ENCODE results near the gene PMF1. TPM values are rescaled to one million over a fixed set of nuclear protein-coding genes. Genes with fewer than 3 reads are reported as not detected.

Gene PMF1
- total RNA-seq, 4 donors from 2014 or later = 39.9 to 52.8 (median 43.6) TPM

- H3K4me3 ChIP-seq = no peak overlapping the region
- no peak for TF ChIP-seq POLR2A (IDR thresholded peaks at IDR 0.05)
- TF ChIP-seq, protein P1, sequence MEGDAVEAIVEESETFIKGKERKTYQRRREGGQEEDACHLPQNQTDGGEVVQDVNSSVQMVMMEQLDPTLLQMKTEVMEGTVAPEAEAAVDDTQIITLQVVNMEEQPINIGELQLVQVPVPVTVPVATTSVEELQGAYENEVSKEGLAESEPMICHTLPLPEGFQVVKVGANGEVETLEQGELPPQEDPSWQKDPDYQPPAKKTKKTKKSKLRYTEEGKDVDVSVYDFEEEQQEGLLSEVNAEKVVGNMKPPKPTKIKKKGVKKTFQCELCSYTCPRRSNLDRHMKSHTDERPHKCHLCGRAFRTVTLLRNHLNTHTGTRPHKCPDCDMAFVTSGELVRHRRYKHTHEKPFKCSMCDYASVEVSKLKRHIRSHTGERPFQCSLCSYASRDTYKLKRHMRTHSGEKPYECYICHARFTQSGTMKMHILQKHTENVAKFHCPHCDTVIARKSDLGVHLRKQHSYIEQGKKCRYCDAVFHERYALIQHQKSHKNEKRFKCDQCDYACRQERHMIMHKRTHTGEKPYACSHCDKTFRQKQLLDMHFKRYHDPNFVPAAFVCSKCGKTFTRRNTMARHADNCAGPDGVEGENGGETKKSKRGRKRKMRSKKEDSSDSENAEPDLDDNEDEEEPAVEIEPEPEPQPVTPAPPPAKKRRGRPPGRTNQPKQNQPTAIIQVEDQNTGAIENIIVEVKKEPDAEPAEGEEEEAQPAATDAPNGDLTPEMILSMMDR (IDR thresholded peaks at IDR 0.05) = no peak
- H3K27ac ChIP-seq = no peak overlapping the region
- DNase-seq = no peak
- no peaks in the 10 kb centered on the region for H3K9me3 ChIP-seq
- H3K36me3 ChIP-seq = peaks cover 0 to 66% (median 0%) of the 10 kb centered on the region in 3 donors
- no peaks in the 10 kb centered on the region for H3K4me1 ChIP-seq
- H3K27me3 ChIP-seq = no peaks in the 10 kb centered on the region
Measured at GRCh38 chr1:156236164-156236563, 23.4 kb downstream of the PMF1 start.

- no peak for TF ChIP-seq POLR2A (IDR thresholded peaks at IDR 0.05)
- TF ChIP-seq, protein P1 (IDR thresholded peaks at IDR 0.05) = no peak
- Histone ChIP-seq H3K27me3 (no peaks in the 10 kb centered on the region), H3K4me1 (no peaks in the 10 kb centered on the region), H3K4me3 (no peak overlapping the region), H3K9me3 (no peaks in the 10 kb centered on the region), H3K36me3 (peaks cover 0 to 70% (median 0%) of the 10 kb centered on the region in 3 donors), H3K27ac (no peak overlapping the region)
- DNase-seq = no peak
Measured at GRCh38 chr1:156238248-156238647, 25.4 kb downstream of the PMF1 start.

DNA sequence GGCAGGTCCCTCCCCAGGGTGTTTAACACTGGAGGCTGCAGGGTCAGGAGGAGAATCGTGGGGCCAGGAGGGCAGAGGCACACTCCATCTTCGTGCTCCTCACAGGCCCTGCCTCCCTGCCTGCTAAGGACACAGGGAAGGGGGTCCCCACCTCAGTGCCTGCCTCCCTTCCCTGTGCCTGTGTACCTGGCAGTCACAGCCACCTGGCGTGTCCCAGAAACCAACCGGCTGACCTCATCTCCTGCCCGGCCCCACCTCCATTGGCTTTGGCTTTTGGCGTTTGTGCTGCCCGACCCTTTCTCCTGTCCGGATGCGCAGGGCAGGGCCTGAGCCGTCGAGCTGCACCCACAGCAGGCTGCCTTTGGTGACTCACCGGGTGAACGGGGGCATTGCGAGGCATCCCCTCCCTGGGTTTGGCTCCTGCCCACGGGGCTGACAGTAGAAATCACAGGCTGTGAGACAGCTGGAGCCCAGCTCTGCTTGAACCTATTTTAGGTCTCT lies 28.6 kb downstream of the PMF1 start:
- H3K36me3 ChIP-seq = peaks cover 0 to 42% (median 0%) of the 10 kb centered on the region in 3 donors
- H3K27me3 ChIP-seq = no peaks in the 10 kb centered on the region
- DNase-seq = no peak
- H3K4me3 ChIP-seq = no peak overlapping the region
- no peak overlapping the region for H3K27ac ChIP-seq
- H3K4me1 ChIP-seq = peaks cover 0 to 15% (median 10%) of the 10 kb centered on the region in 4 donors
- H3K9me3 ChIP-seq = no peaks in the 10 kb centered on the region
- no peak for TF ChIP-seq POLR2A (IDR thresholded peaks at IDR 0.05)
- TF ChIP-seq, protein P1 (IDR thresholded peaks at IDR 0.05) = no peak

DNA sequence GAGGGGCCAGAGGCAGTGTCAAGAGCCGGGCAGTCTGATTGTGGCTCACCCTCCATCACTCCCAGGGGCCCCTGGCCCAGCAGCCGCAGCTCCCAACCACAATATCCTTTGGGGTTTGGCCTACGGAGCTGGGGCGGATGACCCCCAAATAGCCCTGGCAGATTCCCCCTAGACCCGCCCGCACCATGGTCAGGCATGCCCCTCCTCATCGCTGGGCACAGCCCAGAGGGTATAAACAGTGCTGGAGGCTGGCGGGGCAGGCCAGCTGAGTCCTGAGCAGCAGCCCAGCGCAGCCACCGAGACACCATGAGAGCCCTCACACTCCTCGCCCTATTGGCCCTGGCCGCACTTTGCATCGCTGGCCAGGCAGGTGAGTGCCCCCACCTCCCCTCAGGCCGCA lies 29.1 kb downstream of the PMF1 start, which contains the start of gene BGLAP:
TSS of gene BGLAP (plus strand) at position 259 of the 400 bp plus-strand sequence. CDS start at position 307, 48 bp downstream.
- Histone ChIP-seq H3K9me3 (no peaks in the 10 kb centered on the region), H3K4me3 (no peak within 1 kb of the TSS), H3K27ac (no peak within 1 kb of the TSS), H3K27me3 (no peaks in the 10 kb centered on the region), H3K36me3 (peaks cover 0 to 36% (median 0%) of the 10 kb centered on the region in 3 donors), H3K4me1 (peaks cover 0 to 18% (median 11%) of the 10 kb centered on the region in 4 donors)
- DNase-seq = no peak
- no peak for TF ChIP-seq POLR2A (IDR thresholded peaks at IDR 0.05)
- TF ChIP-seq, protein P1 (IDR thresholded peaks at IDR 0.05) = no peak

GRCh38 chr1:156242738-156243137 lies 29.9 kb downstream of the PMF1 start:
- peaks cover 0 to 32% (median 0%) of the 10 kb centered on the region in 3 donors for H3K36me3 ChIP-seq
- no peaks in the 10 kb centered on the region for H3K27me3 ChIP-seq
- H3K4me3 ChIP-seq = no peak overlapping the region
- TF ChIP-seq, protein P1 (IDR thresholded peaks at IDR 0.05) = no peak
- TF ChIP-seq POLR2A (IDR thresholded peaks at IDR 0.05) = no peak
- DNase-seq = no peak
- H3K27ac ChIP-seq = no peak overlapping the region
- peaks cover 0 to 24% (median 11%) of the 10 kb centered on the region in 4 donors for H3K4me1 ChIP-seq
- no peaks in the 10 kb centered on the region for H3K9me3 ChIP-seq
